H1 (cell line): ENCODE measurements around the gene APH1B. TPM values are rescaled to one million over a fixed set of nuclear protein-coding genes. Genes with fewer than 3 reads are reported as not detected.

Experiments
- CTCF ChIA-PET: fragments of 300-600 bp; sonication (Branson Sonifier 250); formaldehyde crosslinking; loops from one replicate; lab custom pipeline; 2021; ENCODE audit not compliant: partially characterized antibody; lab: Charles Lee
- POLR2A ChIA-PET: fragments of 300-600 bp; sonication (Branson Sonifier 250); formaldehyde crosslinking; loops from one replicate; lab custom pipeline; 2021; ENCODE audit warnings: inconsistent platforms; ENCODE audit not compliant: partially characterized antibody; lab: Charles Lee
- DNase-seq, 2 experiments: peaks; one replicate each; pipeline versions ENCODE4 v3.0.0 to v3.0.0-alpha.2; 2010 to 2022; ENCODE audit warnings: low spot score in 2 of 2, low read depth in 1 of 2, mixed read lengths in 1 of 2
- FAIRE-seq: peaks from 2 replicates; lab custom pipeline; 2011; peaks lifted over from hg19 to GRCh38; lab: Jason Lieb, UNC
- H2AFZ ChIP-seq: 2 replicates; pipeline ENCODE4 v1.8.1; 2012; ENCODE audit warnings: low read length, inconsistent platforms
- H2AK5ac ChIP-seq: 2 replicates; pipeline ENCODE4 v1.6.1; 2013; ENCODE audit warnings: low read depth, low read length
- H2BK120ac ChIP-seq: replicated peaks from 2 replicates; pipeline ENCODE3; 2013; ENCODE audit warnings: low read depth, low read length, inconsistent platforms
- H2BK12ac ChIP-seq: 2 replicates; pipeline ENCODE4 v1.6.1; 2013; ENCODE audit warnings: low read depth, low read length
- H2BK15ac ChIP-seq: 2 replicates; pipeline ENCODE4 v1.6.1; 2013; ENCODE audit warnings: low read length
- H2BK20ac ChIP-seq: 2 replicates; pipeline ENCODE4 v1.6.1; 2013; ENCODE audit warnings: low read length
- H2BK5ac ChIP-seq: 2 replicates; pipeline ENCODE4 v1.6.1; 2013; ENCODE audit warnings: low read depth, low read length
- H3K14ac ChIP-seq: 2 replicates; pipeline ENCODE4 v1.6.1; 2013; ENCODE audit warnings: inconsistent platforms; ENCODE audit not compliant: insufficient read length
- H3K18ac ChIP-seq: 2 replicates; pipeline ENCODE4 v1.6.1; 2013; ENCODE audit warnings: low read length; ENCODE audit errors: extremely low read depth
- H3K23ac ChIP-seq: 2 replicates; pipeline ENCODE4 v1.6.1; 2013; ENCODE audit warnings: inconsistent platforms; ENCODE audit not compliant: insufficient read length
- H3K23me2 ChIP-seq: 2 replicates; pipeline ENCODE4 v1.6.1; 2013; ENCODE audit warnings: low read depth, low read length
- H3K27ac ChIP-seq: 2 replicates; pipeline ENCODE4 v1.6.1; 2011; ENCODE audit warnings: low read depth, low read length, inconsistent platforms
- H3K27me3 ChIP-seq, 4 experiments: replicated peaks in 1 of 4; 1 replicate in 1 of 4; 2 replicates in 3 of 4; pipeline versions ENCODE4 v1.6.1 to v1.8.1; 2011 to 2013; ENCODE audit warnings: low read length in 3 of 4, mild to moderate bottlenecking in 3 of 4, inconsistent platforms in 2 of 4, mixed read lengths in 2 of 4, moderate library complexity in 1 of 4; ENCODE audit not compliant: control insufficient read depth in 3 of 4, insufficient read depth in 3 of 4; ENCODE audit errors: extremely low read depth in 1 of 4
- H3K36me3 ChIP-seq, 4 experiments: 2 replicates each; pipeline versions ENCODE4 v1.6.1 to v1.8.1; 2011 to 2013; ENCODE audit warnings: mild to moderate bottlenecking in 4 of 4, low read length in 3 of 4, moderate library complexity in 2 of 4, control low read depth in 1 of 4, inconsistent platforms in 1 of 4; ENCODE audit not compliant: insufficient read depth in 4 of 4, control insufficient read depth in 2 of 4
- H3K4ac ChIP-seq: replicated peaks from 2 replicates; pipeline ENCODE3; 2013; ENCODE audit warnings: low read length, low read depth, mixed read lengths, inconsistent platforms; ENCODE audit not compliant: insufficient read length
- H3K4me1 ChIP-seq, 4 experiments: replicated peaks in 1 of 4; 1 replicate in 1 of 4; 2 replicates in 3 of 4; pipeline versions ENCODE4 v1.6.1 to v1.8.1; 2011 to 2013; ENCODE audit warnings: low read length in 3 of 4, inconsistent platforms in 2 of 4, mixed read lengths in 1 of 4; ENCODE audit not compliant: insufficient read depth in 4 of 4, control insufficient read depth in 3 of 4
- H3K4me2 ChIP-seq, 2 experiments: 2 replicates each; pipeline versions ENCODE4 v1.6.1 to v1.8.1; 2011 to 2013; ENCODE audit warnings: low read depth in 2 of 2, low read length in 2 of 2, control low read depth in 1 of 2, inconsistent platforms in 1 of 2, mild to moderate bottlenecking in 1 of 2; ENCODE audit not compliant: insufficient read depth in 1 of 2
- H3K4me3 ChIP-seq, 4 experiments: fragments of 200-600, 300-600 bp in 1 of 4; sonication (generic), shearing (Covaris generic), sonication (Bioruptor Twin) in 1 of 4; 2 replicates each; pipeline versions ENCODE4 v1.5.1 to v1.8.1; 2011 to 2016; ENCODE audit warnings: low read length in 4 of 4, low read depth in 3 of 4, control low read depth in 2 of 4, inconsistent platforms in 2 of 4, mild to moderate bottlenecking in 2 of 4, mixed read lengths in 1 of 4, moderate library complexity in 1 of 4; ENCODE audit not compliant: insufficient read depth in 2 of 4; ENCODE audit errors: extremely low read depth in 1 of 4
- H3K56ac ChIP-seq: replicated peaks from 2 replicates; pipeline ENCODE3; 2013; ENCODE audit warnings: low read depth, mild to moderate bottlenecking, mixed read lengths, low read length, inconsistent platforms; ENCODE audit not compliant: insufficient read length
- H3K79me1 ChIP-seq: 2 replicates; pipeline ENCODE4 v1.6.1; 2013; ENCODE audit warnings: low read depth, low read length, control low read depth
- H3K79me2 ChIP-seq, 2 experiments: 2 replicates each; pipeline versions ENCODE4 v1.6.1 to v1.8.1; 2012 to 2013; ENCODE audit warnings: low read length in 2 of 2, mild to moderate bottlenecking in 2 of 2, inconsistent platforms in 1 of 2; ENCODE audit not compliant: insufficient read depth in 2 of 2, control insufficient read depth in 1 of 2
- H3K9ac ChIP-seq, 4 experiments: replicated peaks in 1 of 4; 1 replicate in 1 of 4; 2 replicates in 3 of 4; pipeline versions ENCODE4 v1.6.1 to v1.8.1; 2011 to 2013; ENCODE audit warnings: low read depth in 3 of 4, low read length in 3 of 4, control low read depth in 2 of 4, mild to moderate bottlenecking in 2 of 4, moderate library complexity in 2 of 4, inconsistent platforms in 1 of 4; ENCODE audit errors: extremely low read depth in 1 of 4
- H3K9me3 ChIP-seq, 2 experiments: 2 replicates each; pipeline versions ENCODE4 v1.6.1 to v1.8.1; 2012 to 2013; ENCODE audit warnings: mild to moderate bottlenecking in 2 of 2, moderate library complexity in 2 of 2, control low read depth in 1 of 2, inconsistent platforms in 1 of 2, low read depth in 1 of 2, low read length in 1 of 2, mixed read lengths in 1 of 2; ENCODE audit not compliant: insufficient read depth in 2 of 2
- H4K20me1 ChIP-seq, 2 experiments: replicated peaks in 1 of 2; 2 replicates each; pipeline versions ENCODE3 to v1.8.1; 2011 to 2013; ENCODE audit warnings: inconsistent platforms in 2 of 2, low read length in 2 of 2, mild to moderate bottlenecking in 1 of 2; ENCODE audit not compliant: insufficient read depth in 2 of 2, control insufficient read depth in 1 of 2
- H4K5ac ChIP-seq: 2 replicates; pipeline ENCODE4 v1.6.1; 2013; ENCODE audit warnings: low read length, low read depth, mixed read lengths, inconsistent platforms; ENCODE audit not compliant: insufficient read length
- H4K8ac ChIP-seq: 2 replicates; pipeline ENCODE4 v1.8.0; 2013; ENCODE audit warnings: mild to moderate bottlenecking, moderate library complexity, low read length, inconsistent platforms; ENCODE audit not compliant: insufficient read depth; ENCODE audit errors: extremely low read depth
- H4K91ac ChIP-seq: replicated peaks from 2 replicates; pipeline ENCODE3; 2013; ENCODE audit warnings: low read length, mixed read lengths, inconsistent platforms; ENCODE audit not compliant: insufficient read length
- BACH1 ChIP-seq: IDR thresholded peaks from 2 replicates; pipeline ENCODE4 v1.6.1; 2012; ENCODE audit warnings: low read length, improper control_type of control experiment
- CBX8 ChIP-seq: fragments of 300-800, 300-1000 bp; sonication (generic); IDR thresholded peaks from 2 replicates; pipeline ENCODE4 v1.7.1; 2016; ENCODE audit warnings: low read depth, low read length, borderline replicate concordance
- GABPA ChIP-seq: IDR thresholded peaks from 2 replicates; pipeline ENCODE4 v1.6.1; 2011; ENCODE audit warnings: mild to moderate bottlenecking, low read length, moderate library complexity, borderline replicate concordance; ENCODE audit not compliant: insufficient read depth
- HDAC2 ChIP-seq, 2 experiments: fragments of 300-600 bp in 1 of 2; sonication (generic) in 1 of 2; IDR thresholded peaks; 2 replicates each; pipeline ENCODE4 v1.6.1; 2011 to 2012; ENCODE audit warnings: low read depth in 2 of 2, low read length in 2 of 2, mild to moderate bottlenecking in 2 of 2, moderate library complexity in 2 of 2, borderline replicate concordance in 1 of 2, inconsistent platforms in 1 of 2
- SAP30 ChIP-seq: fragments of 300-600 bp; sonication (generic); IDR thresholded peaks from 2 replicates; pipeline ENCODE4 v1.7.1; 2012; ENCODE audit warnings: low read length, moderate library complexity, mild to moderate bottlenecking, inconsistent platforms; ENCODE audit not compliant: insufficient read depth, insufficient replicate concordance
- SIN3A ChIP-seq, 2 experiments: IDR thresholded peaks in 1 of 2; conservative IDR thresholded peaks in 1 of 2; 2 replicates each; pipeline ENCODE4 v1.6.1; 2011 to 2012; ENCODE audit warnings: low read length in 2 of 2, improper control_type of control experiment in 1 of 2, low read depth in 1 of 2, mild to moderate bottlenecking in 1 of 2
- SIRT6 ChIP-seq: IDR thresholded peaks from one replicate; pipeline ENCODE4 v1.7.1; 2012; ENCODE audit warnings: low read length, inconsistent platforms
- SUZ12 ChIP-seq: fragments of 200-600 bp; sonication (generic); IDR thresholded peaks from 2 replicates; pipeline ENCODE4 v1.6.1; 2012; ENCODE audit warnings: mild to moderate bottlenecking, inconsistent platforms, low read length, moderate library complexity, mixed read lengths
- ZNF274 ChIP-seq: IDR thresholded peaks from 2 replicates; pipeline ENCODE4 v1.7.0; 2012; ENCODE audit warnings: low read length, borderline replicate concordance; ENCODE audit errors: extremely low read depth
- WGBS, 2 experiments: shearing (Covaris generic) in 1 of 2; methylation state at CpG; one replicate each; pipeline versions ENCODE4 v1.1.6 to v1.1.7; 2013 to 2015; ENCODE audit warnings: low lambda C conversion rate in 2 of 2, mixed read lengths in 2 of 2, inconsistent platforms in 1 of 2, low coverage in 1 of 2, missing lambda C conversion rate in 1 of 2; ENCODE audit not compliant: insufficient replicate concordance in 2 of 2, insufficient coverage in 1 of 2, insufficient read length in 1 of 2; ENCODE audit errors: extremely low coverage in 1 of 2, missing lambda C conversion rate in 1 of 2; 5-methylcytosine and 5-hydroxymethylcytosine counted together
- polyA plus RNA-seq, 7 experiments: library from polyadenylated mRNA; depleted of rRNA in 3 of 7; stranded (reverse) in 5 of 7; unstranded in 2 of 7; fragments of >200 nt in 5 of 7; fragments of 200-250 nt in 2 of 7; gene quantifications; 1 replicate in 5 of 7; 2 replicates in 1 of 7; 4 replicates in 1 of 7; pipeline versions ENCODE4 v1.2.1 to v1.2.3, GENCODE V29; 2011 to 2013; ENCODE audit warnings: missing spikeins in 2 of 7, mixed read lengths in 2 of 7
- total RNA-seq: library from RNA; stranded (reverse); fragmentation: NEBNext Ultra II Directional; extraction: Animal tissue kit (Norgen Biotek cat#: 25700); gene quantifications from 2 replicates; pipeline ENCODE4 v1.2.1, GENCODE V29; 2021
- TF ChIP-seq, protein P1 (sequence below): IDR thresholded peaks from 2 replicates; pipeline ENCODE4 v1.6.1; 2012; ENCODE audit warnings: inconsistent platforms

APH1B gene
- total and polyA plus RNA-seq, 2 of the 8 experiments (the other 6 are each of a cell fraction or from before 2014, with no cell fraction given) = 11.5 to 22.9 TPM

DNA sequence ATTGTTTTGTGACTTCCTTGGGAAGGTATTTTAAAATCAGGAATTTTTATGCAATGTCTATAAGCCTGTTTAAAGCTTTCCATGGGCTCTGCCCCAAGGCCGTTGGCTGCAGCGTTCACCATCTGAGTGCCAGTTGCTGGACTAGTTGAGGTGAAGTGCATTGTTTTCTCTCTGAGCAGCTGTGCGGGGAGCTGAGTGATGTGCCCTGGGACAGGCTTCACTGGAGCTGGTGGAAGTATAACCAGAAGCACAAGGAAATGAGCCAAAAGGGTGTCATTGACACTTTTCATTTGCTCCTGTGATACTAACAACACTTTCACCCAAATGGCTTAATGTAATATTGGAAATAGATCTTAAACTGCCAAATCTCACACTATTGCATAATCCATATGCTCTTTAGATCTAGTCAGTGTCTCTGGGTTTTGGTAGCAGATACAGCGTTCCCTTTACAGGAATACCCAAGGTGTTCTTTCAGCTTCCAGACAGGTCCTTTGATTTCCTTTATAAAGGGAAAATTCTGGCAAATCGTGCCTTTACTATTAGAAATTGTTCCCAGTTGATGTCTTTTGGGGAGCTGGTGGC lies 29.2 kb downstream of the APH1B start:
- H3K79me2 ChIP-seq = 0 out of 4 replicates have a peak, but pooled peaks cover 0 to 3% of the 10 kb centered on the region in 2 experiments
- H3K23me2 ChIP-seq = no peaks in the 10 kb centered on the region
- POLR2A ChIA-PET = interaction anchor here (0.6 kb wide), 1 partner anchor 129 kb away, joined by 3 read pairs; no protein-coding TSS in a partner anchor
- no peak overlapping the region for H3K9ac ChIP-seq
- peaks cover 0 to 8% (median 4%) of the 10 kb centered on the region in 4 experiments; a peak in 1 of 8 replicates for H3K36me3 ChIP-seq
- WGBS, 2 experiments = 96% methylated on average over 5 of the region's 5 CpGs; no CpG with 5 or more reads in 1 of the 2 experiments
- no peak overlapping the region for H3K4me2 ChIP-seq
- no peaks in the 10 kb centered on the region for H3K9me3 ChIP-seq
- H3K27me3 ChIP-seq = no peaks in the 10 kb centered on the region
- H2BK15ac ChIP-seq = no peak overlapping the region
- H4K91ac ChIP-seq = no peak overlapping the region
- H2BK120ac ChIP-seq = no peak overlapping the region
- no peak overlapping the region for H4K8ac ChIP-seq
- H3K56ac ChIP-seq = no peak overlapping the region
- peaks cover 0 to 2% (median under 1%) of the 10 kb centered on the region in 4 experiments; a peak in 3 of 7 replicates for H3K4me1 ChIP-seq
- no peak overlapping the region for H3K4ac ChIP-seq
- no peak overlapping the region for H2BK12ac ChIP-seq
- H3K4me3 ChIP-seq = no peak overlapping the region
- CTCF ChIA-PET = interaction anchor here (1.2 to 1.9 kb wide), 3 partner anchors 16 to 156 kb away, joined by 3 to 6 read pairs (median 5); no protein-coding TSS in a partner anchor
- H2AFZ ChIP-seq = no peak overlapping the region
- no peak overlapping the region for H2BK5ac ChIP-seq
- no peak overlapping the region for H3K23ac ChIP-seq
- no peak overlapping the region for H2BK20ac ChIP-seq
- DNase-seq = peak in 1 of 2 experiments; percentile 34
- H3K27ac ChIP-seq = no peak overlapping the region
- FAIRE-seq = no peak
- no peak overlapping the region for H3K14ac ChIP-seq
- H3K18ac ChIP-seq = no peak overlapping the region
- no peak overlapping the region for H2AK5ac ChIP-seq
- H4K5ac ChIP-seq = no peak overlapping the region
- no peaks in the 10 kb centered on the region for H4K20me1 ChIP-seq
- H3K79me1 ChIP-seq = no peaks in the 10 kb centered on the region
- TF ChIP-seq CBX8 = no peak
- TF ChIP-seq SUZ12 = no peak
- no peak for TF ChIP-seq SAP30
- TF ChIP-seq GABPA = no peak
- no peak for TF ChIP-seq HDAC2 (IDR thresholded peaks at IDR 0.05; ENCODE audit: borderline replicate concordance in 1 of 2, low read depth in 2 of 2, low read length in 2 of 2)
- TF ChIP-seq SIN3A (conservative IDR thresholded peaks at IDR 0.05 in 1 of 2, IDR thresholded peaks at IDR 0.05 in 1 of 2; ENCODE audit: low read depth in 1 of 2, low read length in 2 of 2) = no peak
- no peak for TF ChIP-seq ZNF274
- no peak for TF ChIP-seq BACH1
- TF ChIP-seq, protein P1, sequence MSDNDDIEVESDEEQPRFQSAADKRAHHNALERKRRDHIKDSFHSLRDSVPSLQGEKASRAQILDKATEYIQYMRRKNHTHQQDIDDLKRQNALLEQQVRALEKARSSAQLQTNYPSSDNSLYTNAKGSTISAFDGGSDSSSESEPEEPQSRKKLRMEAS = no peak
- TF ChIP-seq SIRT6 = no peak
